Skeletal muscle tissue (tissue), 4 donors: ENCODE measurements around the gene PRSS1. TPM values are rescaled to one million over a fixed set of nuclear protein-coding genes. Genes with fewer than 3 reads are reported as not detected.
"Not testable (repeated sequence)": the region's sequence is repeated elsewhere in the genome, so short reads cannot be mapped to it uniquely, and the experiment has no call there.

Experiments used
- H3K27ac ChIP-seq: one replicate; pipeline ENCODE4 v1.7.0; 2013; ENCODE audit warnings: mild to moderate bottlenecking, low read depth, low read length, inconsistent platforms
- H3K27me3 ChIP-seq, 3 donors: one replicate each; pipeline ENCODE4 v1.7.0; 2013; ENCODE audit warnings: low read length in 3 of 3; ENCODE audit not compliant: control insufficient read depth in 3 of 3, insufficient read depth in 3 of 3
- H3K36me3 ChIP-seq, 3 donors: one replicate each; pipeline ENCODE4 v1.7.0; 2013; ENCODE audit warnings: low read length in 3 of 3; ENCODE audit not compliant: control insufficient read depth in 3 of 3, insufficient read depth in 3 of 3
- H3K4me1 ChIP-seq, 3 donors: one replicate each; pipeline ENCODE4 v1.7.0; 2013; ENCODE audit warnings: low read length in 3 of 3, mild to moderate bottlenecking in 3 of 3; ENCODE audit not compliant: control insufficient read depth in 3 of 3, insufficient read depth in 3 of 3
- H3K4me3 ChIP-seq, 3 donors: one replicate each; pipeline ENCODE4 v1.7.0; 2013; ENCODE audit warnings: low read length in 3 of 3
- H3K9ac ChIP-seq, 3 donors: one replicate each; pipeline ENCODE4 v1.7.0; 2013; ENCODE audit warnings: low read length in 3 of 3, mild to moderate bottlenecking in 3 of 3, moderate library complexity in 2 of 3, low read depth in 1 of 3
- H3K9me3 ChIP-seq, 3 donors: one replicate each; pipeline ENCODE4 v1.7.0; 2013; ENCODE audit warnings: low read length in 3 of 3; ENCODE audit not compliant: control insufficient read depth in 3 of 3
- total RNA-seq: library from RNA; depleted of rRNA; stranded (reverse); fragments of >200 nt; gene quantifications from one replicate; pipeline ENCODE4 v1.2.3, GENCODE V29; 2014
- donor health status: Osteomylitis.

Gene PRSS1
- total RNA-seq = not detected

DNA sequence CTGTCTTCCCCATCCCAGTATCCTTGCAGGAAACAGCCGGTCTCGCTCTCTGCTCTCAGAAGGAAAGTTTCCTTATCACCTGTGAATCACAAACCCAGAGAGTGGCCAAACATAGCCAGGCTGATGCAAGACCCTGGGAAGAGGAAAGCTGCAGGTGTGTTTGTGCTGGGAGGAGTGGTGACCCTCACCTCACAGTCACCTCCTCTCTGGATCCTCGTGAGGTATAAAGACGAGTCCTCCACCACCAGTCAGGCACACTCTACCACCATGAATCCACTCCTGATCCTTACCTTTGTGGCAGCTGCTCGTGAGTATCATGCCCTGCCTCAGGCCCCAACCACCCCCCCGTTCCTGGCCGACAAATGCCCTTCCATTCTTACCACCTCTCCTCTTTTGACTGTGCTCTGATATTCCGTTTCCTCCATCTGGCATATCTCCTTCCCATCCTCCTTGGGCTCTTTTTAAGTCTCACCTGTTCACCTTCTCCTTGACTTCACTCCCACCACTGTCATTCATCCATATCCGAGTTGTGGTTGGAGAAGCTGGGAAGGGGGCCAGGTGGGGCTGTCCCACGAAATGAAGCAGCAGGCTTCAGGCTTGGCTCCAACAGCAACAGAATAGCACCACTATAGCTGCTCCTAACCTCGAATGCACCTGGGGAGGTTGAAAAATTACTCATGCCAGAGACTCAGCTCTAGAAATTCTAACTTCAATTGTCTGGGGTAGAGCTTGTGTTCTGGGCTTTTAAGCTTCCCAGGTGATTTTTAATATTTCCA is at the start of gene PRSS1:
Gene PRSS1 (plus strand): TSS at position 255 of the 776 bp plus-strand sequence. CDS start 13 bp downstream, at position 268.
- H3K4me3 ChIP-seq = no peak within 1 kb of the TSS
- H3K9ac ChIP-seq = no peak within 1 kb of the TSS
- H3K27me3 ChIP-seq = no peaks in the 10 kb centered on the region
- peaks cover 0 to 4% (median 3%) of the 10 kb centered on the region in 3 donors for H3K4me1 ChIP-seq
- H3K36me3 ChIP-seq = no peaks in the 10 kb centered on the region
- no peak within 1 kb of the TSS for H3K27ac ChIP-seq
- no peaks in the 10 kb centered on the region for H3K9me3 ChIP-seq

DNA sequence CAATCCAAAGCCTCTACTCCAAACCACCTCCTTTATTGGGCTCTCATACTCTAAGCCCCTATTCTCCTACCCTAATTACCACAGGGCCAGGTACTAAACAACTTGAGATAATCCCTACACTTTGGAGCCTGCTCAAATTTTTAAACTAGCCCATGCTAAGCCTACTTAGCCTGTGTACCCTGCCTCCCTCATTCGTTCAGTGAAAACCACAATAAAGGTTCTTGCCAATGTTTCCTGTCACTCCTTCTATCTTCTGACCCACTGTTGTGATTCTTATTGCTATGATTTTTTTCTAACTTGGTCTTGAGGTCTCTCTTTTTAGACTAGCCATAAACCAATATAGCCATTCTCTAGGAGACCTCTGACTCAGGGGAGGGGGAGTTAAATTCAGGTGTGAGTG is 48.3 kb upstream of the PRSS1 start:
- not testable (repeated sequence) for H3K9ac ChIP-seq, H3K4me1 ChIP-seq, H3K4me3 ChIP-seq, H3K27ac ChIP-seq, H3K36me3 ChIP-seq, H3K27me3 ChIP-seq, H3K9me3 ChIP-seq

DNA sequence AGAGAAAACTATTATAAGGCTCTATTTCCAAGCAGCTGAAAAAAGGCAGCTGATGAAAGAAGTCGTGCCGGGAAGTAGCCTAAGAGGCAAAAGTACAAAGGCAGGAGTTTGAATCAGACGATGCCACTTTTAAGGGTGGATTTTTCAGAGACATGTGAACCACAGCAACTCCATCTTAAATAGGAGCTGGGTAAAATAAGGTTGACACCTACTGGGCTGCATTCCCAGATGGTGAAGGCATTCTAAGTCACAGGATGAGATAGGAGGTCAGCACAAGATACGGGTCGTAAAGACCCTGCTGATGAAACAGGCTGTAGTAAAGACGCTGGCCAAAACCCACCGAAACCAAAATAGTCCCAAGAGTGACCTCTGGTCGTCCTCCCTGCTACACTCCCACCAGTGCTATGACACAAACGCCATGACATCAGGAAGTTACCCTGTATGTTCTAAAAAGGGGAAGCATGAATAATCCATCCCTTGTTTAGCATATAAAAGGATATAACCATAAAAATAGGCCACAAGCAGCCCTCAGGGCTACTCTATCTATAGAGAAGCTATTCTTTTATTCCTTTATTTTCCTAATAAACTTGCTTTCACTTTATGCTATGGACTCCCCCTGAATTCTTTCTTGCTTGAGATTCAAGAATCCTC is 45.5 kb upstream of the PRSS1 start:
- Histone ChIP-seq H3K36me3 (no peaks in the 10 kb centered on the region), H3K9me3 (no peaks in the 10 kb centered on the region), H3K4me3 (no peak overlapping the region), H3K27ac (no peak overlapping the region), H3K9ac (no peak overlapping the region), H3K4me1 (no peaks in the 10 kb centered on the region), H3K27me3 (no peaks in the 10 kb centered on the region)

DNA sequence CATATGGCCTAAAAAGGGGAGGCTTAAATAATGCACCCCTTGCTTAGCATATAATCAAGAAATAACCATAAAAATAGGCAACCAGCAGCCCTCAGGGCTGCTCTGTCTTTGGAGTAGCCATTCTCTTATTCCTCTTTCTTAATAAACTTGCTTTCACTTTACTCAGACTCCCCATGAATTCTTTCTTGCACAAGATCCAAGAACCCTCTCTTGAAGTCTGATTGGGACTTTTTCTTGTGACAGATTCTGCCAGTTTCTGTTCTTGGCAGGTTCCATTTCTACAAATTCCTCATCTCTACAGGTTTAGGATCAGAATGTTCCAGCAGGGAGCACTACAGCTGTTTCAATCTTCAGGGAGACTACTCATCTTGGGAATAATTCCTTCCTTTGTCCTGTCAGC is 40.5 kb upstream of the PRSS1 start:
- not testable (repeated sequence) for H3K27me3 ChIP-seq, H3K36me3 ChIP-seq, H3K27ac ChIP-seq, H3K4me3 ChIP-seq, H3K9ac ChIP-seq, H3K9me3 ChIP-seq, H3K4me1 ChIP-seq

DNA sequence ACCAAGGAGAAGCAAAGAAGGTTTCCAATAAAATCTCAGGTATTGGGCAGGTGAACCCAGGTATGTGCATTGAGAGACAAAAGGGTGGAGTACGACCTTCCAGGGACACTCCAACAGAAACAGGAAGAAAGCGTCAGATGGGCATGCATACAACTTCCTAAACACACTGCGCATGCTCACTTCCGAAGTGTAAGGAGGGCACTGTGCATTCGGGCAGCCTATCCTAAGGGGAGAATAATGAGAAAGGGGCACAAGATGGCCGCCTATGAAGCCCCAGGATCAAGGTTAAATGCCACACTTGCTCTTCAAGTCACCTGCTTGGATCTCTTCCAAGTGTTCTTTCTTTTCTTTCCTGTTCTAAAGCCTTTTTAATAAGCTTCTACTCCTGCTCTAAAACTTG is 39.4 kb upstream of the PRSS1 start:
- no peaks in the 10 kb centered on the region for H3K9me3 ChIP-seq
- no peak overlapping the region for H3K4me3 ChIP-seq
- no peaks in the 10 kb centered on the region for H3K36me3 ChIP-seq
- H3K27me3 ChIP-seq = peaks cover 0 to 4% (median 3%) of the 10 kb centered on the region in 3 donors
- peaks cover 0 to 2% (median 0%) of the 10 kb centered on the region in 3 donors for H3K4me1 ChIP-seq
- H3K9ac ChIP-seq = no peak overlapping the region
- no peak overlapping the region for H3K27ac ChIP-seq

DNA sequence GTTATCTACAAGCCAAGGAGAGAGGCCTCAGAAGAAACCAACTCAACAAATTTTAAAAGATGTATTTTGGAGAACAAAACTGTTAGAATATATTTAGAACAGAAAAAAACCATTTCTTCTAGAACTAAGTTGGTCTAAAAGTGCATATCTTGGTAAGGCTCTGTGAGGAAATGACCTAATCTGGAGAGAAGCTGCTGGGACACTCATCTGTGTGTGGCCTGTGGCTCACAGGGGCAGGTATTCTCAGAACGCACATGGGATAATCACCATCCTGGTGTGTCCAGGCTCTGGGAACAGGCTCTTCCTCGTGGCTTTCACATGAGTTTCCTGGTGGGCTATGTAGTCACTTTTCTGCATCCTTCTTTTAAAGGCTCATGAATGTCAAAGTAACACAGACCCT is 38.1 kb upstream of the PRSS1 start:
- peaks cover 0 to 2% (median 0%) of the 10 kb centered on the region in 3 donors for H3K4me1 ChIP-seq
- H3K27me3 ChIP-seq = peaks cover 0 to 4% (median 3%) of the 10 kb centered on the region in 3 donors
- H3K4me3 ChIP-seq = no peak overlapping the region
- no peak overlapping the region for H3K27ac ChIP-seq
- H3K9me3 ChIP-seq = no peaks in the 10 kb centered on the region
- H3K9ac ChIP-seq = no peak overlapping the region
- H3K36me3 ChIP-seq = no peaks in the 10 kb centered on the region

DNA sequence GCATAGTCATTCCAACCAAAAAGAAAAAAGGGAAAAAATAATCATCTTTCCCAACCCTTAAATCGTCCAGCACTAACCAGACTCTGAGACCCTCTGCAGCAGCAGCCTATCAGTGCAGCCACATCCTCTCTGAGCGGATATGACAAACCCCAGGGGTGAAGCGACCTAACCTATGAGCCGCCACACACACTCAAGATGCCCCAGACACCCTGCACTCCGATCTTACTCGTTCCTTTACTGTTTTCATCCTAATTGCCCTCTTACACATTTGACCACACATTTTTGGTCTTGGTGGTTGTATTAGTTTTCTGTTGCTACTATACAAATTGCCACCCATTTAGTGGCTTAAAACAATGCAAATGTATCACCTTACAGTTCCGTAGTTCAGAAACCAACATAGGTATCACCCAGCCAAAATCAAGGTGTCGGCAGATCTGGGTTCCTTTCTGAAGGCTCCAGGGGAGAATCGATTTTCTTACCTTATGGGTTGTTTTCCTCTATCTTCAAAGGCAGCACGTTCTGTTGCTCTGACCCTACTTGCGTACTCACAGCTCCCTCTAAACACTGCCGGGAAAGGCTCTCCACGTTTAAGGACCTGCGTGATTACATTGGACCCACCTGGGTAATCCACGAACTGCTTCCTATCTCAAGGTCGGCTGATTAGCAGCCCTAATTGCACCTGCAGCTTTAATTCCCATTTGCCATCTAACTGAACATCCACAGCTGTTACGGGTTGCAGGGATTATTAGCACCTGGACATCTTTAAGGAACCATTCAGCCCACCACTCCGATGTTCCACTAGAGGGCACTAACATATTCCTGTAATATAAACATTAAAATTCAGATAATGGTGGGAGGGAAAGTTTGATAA is 37.3 kb upstream of the PRSS1 start:
- Histone ChIP-seq H3K9ac (no peak overlapping the region), H3K27me3 (peaks cover 0 to 4% (median 3%) of the 10 kb centered on the region in 3 donors), H3K4me1 (peaks cover 0 to 2% (median 0%) of the 10 kb centered on the region in 3 donors), H3K36me3 (no peaks in the 10 kb centered on the region), H3K27ac (no peak overlapping the region), H3K9me3 (no peaks in the 10 kb centered on the region), H3K4me3 (no peak overlapping the region)

DNA sequence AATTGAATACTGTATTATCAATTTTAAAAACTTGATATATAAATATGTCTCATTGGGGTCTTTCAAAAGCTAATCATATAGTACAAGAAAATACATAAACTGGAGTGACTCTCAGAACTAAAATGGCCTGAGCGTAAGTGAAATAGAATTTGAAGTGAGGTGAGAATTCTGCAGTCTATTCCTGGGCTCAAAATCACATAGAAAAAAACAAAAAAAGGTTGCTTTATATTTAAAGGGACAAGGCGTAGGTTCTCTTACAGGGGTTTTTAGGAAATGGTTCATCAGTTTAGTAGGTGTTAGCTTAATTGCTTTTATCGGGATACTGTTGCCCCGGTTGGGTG is 36.7 kb upstream of the PRSS1 start:
- H3K4me3 ChIP-seq = no peak overlapping the region
- H3K36me3 ChIP-seq = no peaks in the 10 kb centered on the region
- no peak overlapping the region for H3K27ac ChIP-seq
- no peak overlapping the region for H3K9ac ChIP-seq
- no peaks in the 10 kb centered on the region for H3K9me3 ChIP-seq
- H3K27me3 ChIP-seq = peaks cover 0 to 4% (median 3%) of the 10 kb centered on the region in 3 donors
- H3K4me1 ChIP-seq = peaks cover 0 to 2% (median 0%) of the 10 kb centered on the region in 3 donors

DNA sequence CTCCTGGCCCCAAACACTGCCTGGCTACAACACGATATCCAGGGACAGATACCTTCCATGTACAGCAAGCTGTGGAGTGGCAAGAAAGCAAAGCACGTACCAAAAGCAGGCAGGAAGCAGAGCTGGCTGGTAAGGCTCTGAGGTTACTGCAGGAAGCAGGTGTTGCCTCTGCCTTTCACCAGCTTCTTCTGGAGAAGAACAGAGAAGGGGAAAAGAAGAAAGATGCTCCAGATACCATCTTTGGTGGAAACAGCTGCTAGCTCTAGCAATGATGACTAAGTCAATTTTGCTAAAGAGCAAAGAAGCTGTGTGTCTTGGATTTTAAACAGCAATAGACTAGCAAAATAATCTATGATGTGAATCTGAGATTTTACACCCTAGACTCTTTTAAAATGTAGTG is 34.9 kb upstream of the PRSS1 start:
- peaks cover 0 to 2% (median 0%) of the 10 kb centered on the region in 3 donors for H3K4me1 ChIP-seq
- no peaks in the 10 kb centered on the region for H3K9me3 ChIP-seq
- no peak overlapping the region for H3K27ac ChIP-seq
- no peaks in the 10 kb centered on the region for H3K36me3 ChIP-seq
- peaks cover 0 to 4% (median 3%) of the 10 kb centered on the region in 3 donors for H3K27me3 ChIP-seq
- H3K4me3 ChIP-seq = no peak overlapping the region
- H3K9ac ChIP-seq = no peak overlapping the region

DNA sequence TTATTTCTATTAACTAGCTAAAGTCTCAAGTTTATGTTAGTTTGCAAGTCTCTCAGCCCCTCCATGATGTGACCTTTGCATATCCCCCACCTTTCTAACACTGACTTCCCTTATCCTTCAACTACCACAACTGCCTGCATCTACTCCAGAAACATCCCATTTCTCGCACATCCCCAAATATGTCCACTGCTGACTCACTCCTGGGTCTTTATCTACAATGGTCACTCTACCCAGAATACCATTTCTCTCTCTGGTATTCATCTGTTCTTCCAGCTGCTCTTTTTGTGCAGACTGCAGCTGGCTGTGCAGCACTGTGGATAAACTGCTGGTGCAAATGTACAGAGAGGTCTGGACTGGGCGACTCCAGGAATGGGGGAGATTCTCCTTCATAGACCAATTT is 32.7 kb upstream of the PRSS1 start:
- no peaks in the 10 kb centered on the region for H3K36me3 ChIP-seq
- H3K4me1 ChIP-seq = peaks cover 0 to 2% (median 0%) of the 10 kb centered on the region in 3 donors
- H3K9ac ChIP-seq = no peak overlapping the region
- H3K9me3 ChIP-seq = no peaks in the 10 kb centered on the region
- H3K27me3 ChIP-seq = no peaks in the 10 kb centered on the region
- H3K4me3 ChIP-seq = no peak overlapping the region
- no peak overlapping the region for H3K27ac ChIP-seq
